A673 (cell line): ENCODE results near the gene CTNNA2.

Source experiments
- CTCF ChIP-seq: fragments of 300-800, 200-600 bp; sonication (generic); conservative IDR thresholded peaks from 2 replicates; pipeline ENCODE4 v1.5.1; 2017; ENCODE audit warnings: low read depth, mild to moderate bottlenecking, antibody characterized with exemption, low read length, moderate library complexity, mixed read lengths
- EZH2 ChIP-seq: fragments of 200-600 bp; sonication (generic); IDR thresholded peaks from 2 replicates; pipeline ENCODE4 v1.6.1; 2017; ENCODE audit warnings: borderline replicate concordance, low read depth, mild to moderate bottlenecking, mixed read lengths, antibody characterized with exemption, low read length; ENCODE audit not compliant: poor library complexity, severe bottlenecking

- no peak for TF ChIP-seq EZH2
- no peak for TF ChIP-seq CTCF
Observed at GRCh38 chr2:80248146-80248545, 735.3 kb downstream of the CTNNA2 start.
